ENCODE results near the gene FAM13A.

DNA sequence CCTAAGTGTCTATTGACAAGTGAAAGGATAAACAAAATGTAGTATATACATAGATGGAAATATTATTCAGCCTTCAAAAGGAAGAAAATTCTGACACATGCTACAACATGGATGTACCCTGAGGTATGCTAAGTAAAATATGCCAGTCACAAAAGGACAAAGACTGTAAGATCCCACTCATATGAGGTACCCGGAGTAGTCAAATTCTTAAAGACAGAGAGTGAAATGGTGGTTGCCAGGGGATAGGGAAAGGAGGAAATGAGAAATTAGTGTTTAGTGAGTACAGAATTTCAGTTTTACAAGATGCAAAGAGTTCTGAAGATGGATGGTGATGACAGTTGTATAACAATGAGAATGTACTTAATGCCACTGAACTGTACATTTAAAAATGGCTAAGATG, 257.1 kb downstream of the FAM13A start:
- TF ChIP-seq, protein P1, sequence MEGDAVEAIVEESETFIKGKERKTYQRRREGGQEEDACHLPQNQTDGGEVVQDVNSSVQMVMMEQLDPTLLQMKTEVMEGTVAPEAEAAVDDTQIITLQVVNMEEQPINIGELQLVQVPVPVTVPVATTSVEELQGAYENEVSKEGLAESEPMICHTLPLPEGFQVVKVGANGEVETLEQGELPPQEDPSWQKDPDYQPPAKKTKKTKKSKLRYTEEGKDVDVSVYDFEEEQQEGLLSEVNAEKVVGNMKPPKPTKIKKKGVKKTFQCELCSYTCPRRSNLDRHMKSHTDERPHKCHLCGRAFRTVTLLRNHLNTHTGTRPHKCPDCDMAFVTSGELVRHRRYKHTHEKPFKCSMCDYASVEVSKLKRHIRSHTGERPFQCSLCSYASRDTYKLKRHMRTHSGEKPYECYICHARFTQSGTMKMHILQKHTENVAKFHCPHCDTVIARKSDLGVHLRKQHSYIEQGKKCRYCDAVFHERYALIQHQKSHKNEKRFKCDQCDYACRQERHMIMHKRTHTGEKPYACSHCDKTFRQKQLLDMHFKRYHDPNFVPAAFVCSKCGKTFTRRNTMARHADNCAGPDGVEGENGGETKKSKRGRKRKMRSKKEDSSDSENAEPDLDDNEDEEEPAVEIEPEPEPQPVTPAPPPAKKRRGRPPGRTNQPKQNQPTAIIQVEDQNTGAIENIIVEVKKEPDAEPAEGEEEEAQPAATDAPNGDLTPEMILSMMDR (IDR thresholded peaks at IDR 0.05) = no peak
- no peak for TF ChIP-seq POLR2A (IDR thresholded peaks at IDR 0.05)

Data from breast epithelium (tissue), 3 donors.